Adrenal gland (tissue), 12 donors: ENCODE results near the gene GPC6. TPM values are rescaled to one million over a fixed set of nuclear protein-coding genes. Genes with fewer than 3 reads are reported as not detected.

Experiments used
- DNase-seq, 7 donors: peaks; one replicate each; pipeline ENCODE4 v3.0.0-alpha.2; 2019 to 2020
- H3K27ac ChIP-seq, 5 donors: fragments of 200-600 bp; sonication (generic) in 4 of 5; 1 replicate in 3 of 5; 2 replicates in 2 of 5; pipeline versions ENCODE4 v1.5.1 to v1.8.0; 2016 to 2020; ENCODE audit warnings: mild to moderate bottlenecking in 1 of 5
- H3K27me3 ChIP-seq: fragments of 200-600 bp; 2 replicates; pipeline ENCODE4 v1.8.0; 2021
- H3K36me3 ChIP-seq, 2 donors: fragments of 200-600 bp; replicated peaks in 1 of 2; 1 replicate in 1 of 2; 2 replicates in 1 of 2; pipeline versions ENCODE4 v1.5.1 to v1.8.0; 2018 to 2022
- H3K4me1 ChIP-seq, 2 donors: fragments of 200-600 bp; replicated peaks in 1 of 2; 1 replicate in 1 of 2; 2 replicates in 1 of 2; pipeline versions ENCODE4 v1.5.1 to v1.8.0; 2018 to 2021
- H3K4me3 ChIP-seq, 4 donors: fragments of 200-600 bp; sonication (generic) in 3 of 4; one replicate each; pipeline ENCODE4 v1.5.1; 2016 to 2018
- H3K9me3 ChIP-seq, 3 donors: fragments of 200-600 bp; sonication (generic) in 1 of 3; replicated peaks in 1 of 3; 1 replicate in 2 of 3; 2 replicates in 1 of 3; pipeline versions ENCODE4 v1.5.1 to v1.8.0; 2016 to 2021
- CTCF ChIP-seq, 6 experiments: fragments of 450-650 bp in 4 of 6; fragments of 200-600 bp in 2 of 6; sonication (generic) in 1 of 6; IDR thresholded peaks; 1 replicate in 5 of 6; 2 replicates in 1 of 6; pipeline versions ENCODE4 v1.5.1 to v1.8.0; 2016 to 2021; ENCODE audit warnings: antibody characterized with exemption in 6 of 6, mild to moderate bottlenecking in 2 of 6, moderate library complexity in 1 of 6
- POLR2A ChIP-seq, 2 donors: fragments of 450-650 bp; IDR thresholded peaks; one replicate each; pipeline ENCODE4 v1.6.1; 2017; ENCODE audit warnings: antibody characterized with exemption in 2 of 2, mild to moderate bottlenecking in 2 of 2, moderate library complexity in 1 of 2
- WGBS, 4 donors: extraction: QIAGEN DNeasy Blood & Tissue Kit in 2 of 4; methylation state at CpG; one replicate each; pipeline versions ENCODE4 v1.1.5 to v1.1.7; 2013 to 2017; 5-methylcytosine and 5-hydroxymethylcytosine counted together
- intact Hi-C, 2 donors: fragments of 100-400 bp; cut with DNase I; formaldehyde crosslinking; loops; one replicate each; pipeline versions ENCODE4 v1.14.1 to v1.15.0; 2022 to 2023
- polyA plus RNA-seq, 3 donors: library from polyadenylated mRNA; stranded (reverse); fragments of 200-250 nt in 2 of 3; fragments of 350-450 nt in 1 of 3; fragmentation: Illumina TruSeq in 1 of 3; extraction: RNeasy Lipid Tissue Mini Kit (QIAGEN cat#74804) in 1 of 3; gene quantifications; one replicate each; pipeline ENCODE4 v1.2.3, GENCODE V29; 2013 to 2014
- total RNA-seq, 9 donors: library from RNA; depleted of rRNA in 4 of 9; stranded (reverse); fragments of >200 nt in 4 of 9; fragments of 120-200 nt in 1 of 9; fragmentation: NEBNext Ultra II Directional in 1 of 9; extraction: Animal tissue kit (Norgen Biotek cat#: 25700) in 1 of 9; gene quantifications; one replicate each; pipeline versions ENCODE4 v1.1.0 to v1.2.4, GENCODE V29; 2013 to 2023
- donor health status: healthy with polysubstance abuse.
- donor health status: Bipolar disorder and iron deficiency.
- donor health status: DM: yes; HTN: yes; CAD: no.
- donor health status: DM: no; HTN: no; CAD: no.
- donor health status: DM: no; HTN: no; CAD: no.
- donor health status: DM: yes; HTN: yes; CAD: no.

The GPC6 gene
- total and polyA plus RNA-seq, 12 donors, result 0.37 to 62.3 (median 2.5) TPM

DNA sequence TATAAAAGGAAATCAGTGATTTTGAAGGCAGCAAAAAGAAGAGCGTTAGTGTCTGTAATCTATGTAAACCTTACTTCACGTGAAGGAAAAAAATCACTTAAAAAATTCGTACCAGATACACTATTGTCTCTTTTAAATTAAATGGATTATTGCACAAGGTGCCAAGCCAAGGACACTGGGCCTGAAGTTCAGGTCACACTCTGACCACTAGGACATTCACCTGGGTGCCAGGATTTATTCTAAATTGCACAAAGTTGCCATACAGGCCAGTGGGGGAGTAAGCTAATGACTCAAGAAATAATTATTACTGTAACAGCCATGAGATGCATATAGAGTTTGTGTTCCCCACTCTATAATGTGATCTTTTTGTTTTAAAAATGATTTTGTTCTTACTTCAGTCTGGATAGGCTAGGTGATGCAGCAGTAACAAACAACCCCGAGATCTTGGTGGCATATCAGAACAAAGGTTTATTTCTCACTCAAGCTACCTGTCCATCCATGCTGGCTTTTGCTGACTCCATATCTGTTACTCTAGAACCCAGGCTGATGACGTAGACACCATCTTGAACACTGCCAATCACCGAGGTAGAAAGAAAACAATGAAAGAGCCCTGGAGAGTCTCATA is 1000.8 kb downstream of the GPC6 start:
- no peak for DNase-seq
- Histone ChIP-seq H3K27ac (no peak overlapping the region), H3K4me1 (no peaks in the 10 kb centered on the region), H3K9me3 (no peaks in the 10 kb centered on the region), H3K4me3 (no peak overlapping the region), H3K36me3 (no peaks in the 10 kb centered on the region), H3K27me3 (no peaks in the 10 kb centered on the region)
- TF ChIP-seq POLR2A (IDR thresholded peaks at IDR 0.05) (no peak), CTCF (IDR thresholded peaks at IDR 0.05) (no peak)
- 87 to 93% (median 90%) methylated on average over 6 of the region's 6 CpGs for WGBS, 4 donors
- intact Hi-C loops, result no loop called here

DNA sequence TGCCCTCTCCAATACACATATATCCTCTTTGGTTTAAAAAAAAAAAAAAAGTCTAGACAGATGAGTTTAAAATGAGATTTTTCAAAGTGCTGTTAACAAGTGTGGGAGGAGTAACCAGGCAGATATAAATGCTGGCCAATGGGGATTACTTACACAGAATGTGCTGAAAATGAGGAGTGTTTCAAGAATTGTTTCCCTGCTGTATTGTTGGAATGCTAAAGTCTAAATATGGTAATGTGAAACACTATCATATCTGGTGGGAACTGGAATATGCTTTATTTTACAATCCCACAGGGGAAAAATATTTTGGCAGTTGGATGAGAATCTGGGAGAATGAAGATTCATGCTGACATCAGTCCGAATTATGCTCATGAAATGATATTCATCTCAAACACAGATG is 1002.2 kb downstream of the GPC6 start:
- WGBS, 4 donors, result 77 to 94% (median 89%) methylated on average over 1 of the region's 1 CpG
- Histone ChIP-seq H3K9me3 (no peaks in the 10 kb centered on the region), H3K36me3 (no peaks in the 10 kb centered on the region), H3K4me3 (no peak overlapping the region), H3K27me3 (no peaks in the 10 kb centered on the region), H3K27ac (no peak overlapping the region), H3K4me1 (peaks cover 0 to 6% of the 10 kb centered on the region in 2 donors)
- intact Hi-C loops, result no loop called here
- TF ChIP-seq CTCF (IDR thresholded peaks at IDR 0.05) (no peak), POLR2A (IDR thresholded peaks at IDR 0.05) (no peak)
- DNase-seq, result no peak

GRCh38 chr13:94232161-94232950 is 1005.7 kb downstream of the GPC6 start:
- no peak overlapping the region for H3K4me3 ChIP-seq
- peak; percentile 16 to 54 (median 31) for DNase-seq
- H3K4me1 ChIP-seq, result peaks cover 0 to 6% of the 10 kb centered on the region in 2 donors
- no peaks in the 10 kb centered on the region for H3K36me3 ChIP-seq
- H3K9me3 ChIP-seq, result no peaks in the 10 kb centered on the region
- WGBS, 4 donors, result 47 to 59% (median 52%) methylated on average over 9 of the region's 9 CpGs
- intact Hi-C loops, result no loop called here
- H3K27me3 ChIP-seq, result no peaks in the 10 kb centered on the region
- no peak overlapping the region for H3K27ac ChIP-seq
- TF ChIP-seq POLR2A (IDR thresholded peaks at IDR 0.05) (no peak), CTCF (IDR thresholded peaks at IDR 0.05) (no peak)

DNA sequence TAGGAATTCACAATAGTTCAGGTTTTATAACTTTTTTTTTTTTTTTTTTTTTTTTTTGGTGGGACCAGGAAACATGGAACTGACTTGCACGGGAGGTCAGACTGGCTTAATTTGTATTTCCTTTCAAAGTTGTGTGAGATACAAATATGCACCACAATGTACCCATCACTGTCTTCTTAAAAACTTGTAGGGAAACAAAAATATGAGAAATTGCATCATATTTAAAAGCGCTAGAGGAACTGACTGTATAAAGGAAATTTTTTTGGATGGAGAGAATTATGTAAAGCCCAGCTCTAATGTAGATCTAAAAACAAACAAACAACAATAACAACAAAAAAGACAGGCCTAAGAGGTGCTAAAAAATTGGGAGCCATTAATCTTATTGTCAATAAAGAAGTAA is 1006.3 kb downstream of the GPC6 start:
- H3K4me1 ChIP-seq, result peaks cover 0 to 6% of the 10 kb centered on the region in 2 donors
- H3K27me3 ChIP-seq, result no peaks in the 10 kb centered on the region
- peak overlapping the region in 1 of 4 donors; percentile 8 for H3K4me3 ChIP-seq
- H3K27ac ChIP-seq, result no peak overlapping the region
- H3K36me3 ChIP-seq, result no peaks in the 10 kb centered on the region
- no peak for DNase-seq
- WGBS, 4 donors, result 70 to 82% (median 79%) methylated on average over 2 of the region's 2 CpGs
- TF ChIP-seq CTCF (IDR thresholded peaks at IDR 0.05) (no peak), POLR2A (IDR thresholded peaks at IDR 0.05) (no peak)
- intact Hi-C loops, result no loop called here
- H3K9me3 ChIP-seq, result no peaks in the 10 kb centered on the region
